Mucosa of stomach (tissue), 1 donor: ENCODE results near the gene KRTAP5-5.
"Not testable (repeated sequence)": the region's sequence is repeated elsewhere in the genome, so short reads cannot be mapped to it uniquely, and the experiment has no call there.

Experiments
- H3K27me3 ChIP-seq: one replicate; pipeline ENCODE4 v1.7.0; 2013; ENCODE audit warnings: mild to moderate bottlenecking, low read length; ENCODE audit not compliant: control insufficient read depth, insufficient read depth
- H3K36me3 ChIP-seq: one replicate; pipeline ENCODE4 v1.7.0; 2013; ENCODE audit warnings: low read length; ENCODE audit not compliant: control insufficient read depth, insufficient read depth
- H3K4me1 ChIP-seq: one replicate; pipeline ENCODE4 v1.7.0; 2013; ENCODE audit warnings: mild to moderate bottlenecking, low read length; ENCODE audit not compliant: control insufficient read depth, insufficient read depth
- H3K4me3 ChIP-seq: one replicate; pipeline ENCODE4 v1.7.0; 2013; ENCODE audit warnings: low read length
- H3K9ac ChIP-seq: one replicate; pipeline ENCODE4 v1.7.0; 2013; ENCODE audit warnings: mild to moderate bottlenecking, low read length, moderate library complexity
- H3K9me3 ChIP-seq: one replicate; pipeline ENCODE4 v1.7.0; 2013; ENCODE audit warnings: mild to moderate bottlenecking, low read length, moderate library complexity; ENCODE audit not compliant: control insufficient read depth
- donor health status: Pancreatic carcinoma.

The KRTAP5-5 gene

DNA sequence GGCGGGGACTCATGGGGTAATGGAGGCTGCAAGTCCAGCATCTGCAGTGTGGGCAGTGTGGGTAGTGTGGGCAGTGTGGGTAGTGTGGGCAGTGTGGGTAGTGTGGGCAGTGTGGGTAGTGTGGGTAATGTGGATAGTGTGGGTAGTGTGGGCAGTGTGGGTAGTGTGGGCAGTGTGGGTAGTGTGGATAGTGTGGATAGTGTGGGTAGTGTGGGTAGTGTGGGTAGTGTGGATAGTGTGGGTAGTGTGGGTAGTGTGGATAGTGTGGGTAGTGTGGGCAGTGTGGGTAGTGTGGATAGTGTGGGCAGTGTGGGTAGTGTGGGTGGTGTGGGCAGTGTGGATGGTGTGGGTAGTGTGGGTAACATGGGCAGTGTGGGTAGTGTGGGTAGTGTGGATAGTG lies 40.9 kb downstream of the KRTAP5-5 start:
- peaks cover 31% of the 10 kb centered on the region for H3K27me3 ChIP-seq
- not testable (repeated sequence) for H3K9me3 ChIP-seq, H3K36me3 ChIP-seq, H3K4me1 ChIP-seq, H3K9ac ChIP-seq, H3K4me3 ChIP-seq

DNA sequence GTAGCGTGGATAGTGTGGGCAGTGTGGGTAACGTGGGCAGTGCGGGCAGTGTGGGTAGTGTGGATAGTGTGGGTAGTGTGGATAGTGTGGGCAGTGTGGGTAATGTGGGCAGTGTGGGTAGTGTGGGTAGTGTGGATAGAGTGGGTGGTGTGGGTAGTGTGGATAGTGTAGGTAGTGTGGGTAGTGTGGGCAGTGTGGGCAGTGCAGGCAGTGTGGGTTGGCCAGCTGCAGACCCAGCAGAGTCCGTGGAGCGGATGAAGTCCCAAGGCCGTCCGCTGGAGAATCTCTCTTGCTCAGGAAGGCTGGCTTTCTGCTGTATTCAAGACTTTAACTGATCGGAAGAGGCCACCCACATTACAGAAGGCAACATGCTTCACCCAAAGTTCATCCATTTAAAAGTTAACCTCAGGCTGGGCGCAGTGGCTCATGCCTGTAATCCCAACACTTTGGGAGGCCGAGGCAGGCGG lies 41.4 kb downstream of the KRTAP5-5 start:
- no peak overlapping the region for H3K9ac ChIP-seq
- no peaks in the 10 kb centered on the region for H3K36me3 ChIP-seq
- no peaks in the 10 kb centered on the region for H3K9me3 ChIP-seq
- H3K27me3 ChIP-seq: peaks cover 31% of the 10 kb centered on the region
- H3K4me1 ChIP-seq: no peaks in the 10 kb centered on the region
- H3K4me3 ChIP-seq: no peak overlapping the region

- no peaks in the 10 kb centered on the region for H3K4me1 ChIP-seq
- no peaks in the 10 kb centered on the region for H3K9me3 ChIP-seq
- H3K36me3 ChIP-seq: no peaks in the 10 kb centered on the region
- no peak overlapping the region for H3K4me3 ChIP-seq
- H3K9ac ChIP-seq: no peak overlapping the region
- peaks cover 34% of the 10 kb centered on the region for H3K27me3 ChIP-seq
These were observed 42.1 kb downstream of the KRTAP5-5 start for GRCh38 chr11:1671658-1672057.

GRCh38 chr11:1672613-1673350 lies 43.2 kb downstream of the KRTAP5-5 start:
- no peaks in the 10 kb centered on the region for H3K9me3 ChIP-seq
- H3K4me1 ChIP-seq: no peaks in the 10 kb centered on the region
- H3K4me3 ChIP-seq: no peak overlapping the region
- H3K9ac ChIP-seq: no peak overlapping the region
- H3K27me3 ChIP-seq: peaks cover 35% of the 10 kb centered on the region
- no peaks in the 10 kb centered on the region for H3K36me3 ChIP-seq

DNA sequence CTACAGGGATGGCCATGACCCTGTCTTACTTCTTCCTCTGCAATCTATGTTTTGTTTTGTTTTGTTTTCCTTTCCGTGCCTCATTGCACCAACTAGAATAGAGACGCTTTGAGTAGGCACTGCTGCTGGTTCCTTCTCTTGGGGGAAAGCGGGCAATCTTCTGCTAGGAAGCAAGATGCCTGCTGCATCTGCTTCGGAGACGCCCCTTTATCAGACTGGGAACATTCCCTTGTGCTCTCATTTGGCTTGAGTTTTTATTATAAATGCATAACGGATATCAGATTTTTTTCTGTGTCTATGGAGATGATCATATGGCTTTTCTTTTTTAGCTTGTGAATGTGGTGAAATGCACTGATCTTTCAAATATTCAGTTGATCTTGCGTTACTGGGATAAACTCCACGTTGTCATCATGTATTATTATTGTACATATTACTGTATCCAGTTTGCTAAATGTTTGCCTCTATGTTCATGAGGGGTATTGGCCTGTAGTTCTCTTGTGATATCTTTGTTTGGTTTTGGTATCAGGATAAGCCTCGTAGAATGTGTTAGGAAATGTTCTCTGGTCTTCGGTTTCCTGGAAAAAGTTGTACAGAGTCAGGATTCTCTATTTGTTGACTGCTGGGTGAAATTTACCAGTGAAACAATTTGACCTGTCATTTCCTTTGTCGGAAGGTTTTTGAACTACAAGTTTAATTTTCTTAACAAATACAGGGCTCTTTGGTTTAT lies 44.0 kb downstream of the KRTAP5-5 start:
- Histone ChIP-seq H3K9ac (no peak overlapping the region), H3K4me3 (no peak overlapping the region), H3K9me3 (no peaks in the 10 kb centered on the region), H3K27me3 (peaks cover 34% of the 10 kb centered on the region), H3K36me3 (no peaks in the 10 kb centered on the region), H3K4me1 (no peaks in the 10 kb centered on the region)

GRCh38 chr11:1674173-1675131 lies 44.9 kb downstream of the KRTAP5-5 start:
- Histone ChIP-seq H3K27me3 (peaks cover 34% of the 10 kb centered on the region), H3K4me3 (no peak overlapping the region), H3K36me3 (no peaks in the 10 kb centered on the region), H3K4me1 (no peaks in the 10 kb centered on the region), H3K9me3 (no peaks in the 10 kb centered on the region), H3K9ac (no peak overlapping the region)

GRCh38 chr11:1675536-1676228 lies 46.1 kb downstream of the KRTAP5-5 start:
- Histone ChIP-seq H3K36me3 (no peaks in the 10 kb centered on the region), H3K4me3 (no peak overlapping the region), H3K27me3 (peaks cover 31% of the 10 kb centered on the region), H3K4me1 (no peaks in the 10 kb centered on the region), H3K9me3 (no peaks in the 10 kb centered on the region), H3K9ac (no peak overlapping the region)

- no peaks in the 10 kb centered on the region for H3K36me3 ChIP-seq
- H3K9ac ChIP-seq: no peak overlapping the region
- no peaks in the 10 kb centered on the region for H3K4me1 ChIP-seq
- H3K27me3 ChIP-seq: peaks cover 28% of the 10 kb centered on the region
- H3K4me3 ChIP-seq: no peak overlapping the region
- H3K9me3 ChIP-seq: no peaks in the 10 kb centered on the region
These were observed 46.7 kb downstream of the KRTAP5-5 start for GRCh38 chr11:1676229-1676740.

GRCh38 chr11:1679881-1680280 lies 50.3 kb downstream of the KRTAP5-5 start:
- H3K4me1 ChIP-seq: no peaks in the 10 kb centered on the region
- peaks cover 19% of the 10 kb centered on the region for H3K27me3 ChIP-seq
- no peak overlapping the region for H3K9ac ChIP-seq
- H3K36me3 ChIP-seq: no peaks in the 10 kb centered on the region
- H3K9me3 ChIP-seq: no peaks in the 10 kb centered on the region
- no peak overlapping the region for H3K4me3 ChIP-seq
